GM12874 (cell line): ENCODE data around the gene LRRC41.

ENCODE experiments used
- CTCF ChIP-seq: IDR thresholded peaks from 2 replicates; pipeline ENCODE4 v1.5.1; 2011; ENCODE audit warnings: low read depth, mild to moderate bottlenecking, control low read depth, low read length, moderate library complexity; ENCODE audit not compliant: insufficient read depth

LRRC41 gene

GRCh38 chr1:46275030-46275337 is 28.4 kb downstream of the LRRC41 start:
- no peak for TF ChIP-seq CTCF

- TF ChIP-seq CTCF = no peak
Observed at GRCh38 chr1:46274225-46275029, 29.0 kb downstream of the LRRC41 start.

- TF ChIP-seq CTCF = no peak
Observed at GRCh38 chr1:46268578-46268977, 34.8 kb downstream of the LRRC41 start.

GRCh38 chr1:46263146-46263545 is 40.3 kb downstream of the LRRC41 start:
- TF ChIP-seq CTCF = no peak

- no peak for TF ChIP-seq CTCF
Observed at GRCh38 chr1:46262508-46262907, 40.9 kb downstream of the LRRC41 start.

- TF ChIP-seq CTCF = no peak
Observed at GRCh38 chr1:46256523-46256922, 46.9 kb downstream of the LRRC41 start.

GRCh38 chr1:46254668-46255067 is 48.7 kb downstream of the LRRC41 start:
- no peak for TF ChIP-seq CTCF
